Liver (tissue), 9 donors: ENCODE data around the gene PITHD1. TPM values are rescaled to one million over a fixed set of nuclear protein-coding genes. Genes with fewer than 3 reads are reported as not detected.

Experiments
- DNase-seq: peaks from one replicate; pipeline ENCODE4 v3.0.0-alpha.2; 2017; ENCODE audit warnings: low spot score
- H3K27ac ChIP-seq, 2 donors: one replicate each; pipeline ENCODE4 v1.7.0; 2013; ENCODE audit warnings: inconsistent platforms in 2 of 2, low read length in 2 of 2, control low read depth in 1 of 2, low read depth in 1 of 2, mild to moderate bottlenecking in 1 of 2
- H3K27me3 ChIP-seq, 4 donors: one replicate each; pipeline versions ENCODE4 v1.6.1 to v1.7.0; 2013; ENCODE audit warnings: low read length in 3 of 4, inconsistent platforms in 1 of 4, mild to moderate bottlenecking in 1 of 4, moderate library complexity in 1 of 4; ENCODE audit not compliant: control insufficient read depth in 4 of 4, insufficient read depth in 4 of 4
- H3K36me3 ChIP-seq, 4 donors: one replicate each; pipeline versions ENCODE4 v1.6.1 to v1.7.0; 2013; ENCODE audit warnings: low read length in 3 of 4, mild to moderate bottlenecking in 3 of 4, low read depth in 1 of 4, moderate library complexity in 1 of 4; ENCODE audit not compliant: control insufficient read depth in 4 of 4, insufficient read depth in 3 of 4
- H3K4me1 ChIP-seq, 4 donors: one replicate each; pipeline versions ENCODE4 v1.6.1 to v1.7.0; 2013; ENCODE audit warnings: low read length in 3 of 4, mild to moderate bottlenecking in 3 of 4, moderate library complexity in 1 of 4; ENCODE audit not compliant: control insufficient read depth in 4 of 4, insufficient read depth in 4 of 4
- H3K4me3 ChIP-seq, 3 donors: one replicate each; pipeline versions ENCODE4 v1.6.1 to v1.7.0; 2013; ENCODE audit warnings: low read length in 3 of 3, control low read depth in 1 of 3, low read depth in 1 of 3, mild to moderate bottlenecking in 1 of 3
- H3K9ac ChIP-seq, 2 donors: one replicate each; pipeline ENCODE4 v1.7.0; 2013; ENCODE audit warnings: low read length in 2 of 2, mild to moderate bottlenecking in 2 of 2, moderate library complexity in 2 of 2, control low read depth in 1 of 2, low read depth in 1 of 2
- H3K9me3 ChIP-seq, 4 donors: one replicate each; pipeline versions ENCODE4 v1.6.1 to v1.7.0; 2013; ENCODE audit warnings: low read length in 3 of 4; ENCODE audit not compliant: control insufficient read depth in 4 of 4
- EGR1 ChIP-seq, 2 donors: IDR thresholded peaks; 2 replicates each; pipeline ENCODE4 v1.6.1; 2016 to 2018; ENCODE audit warnings: antibody characterized with exemption in 2 of 2, low read depth in 2 of 2
- FOXA1 ChIP-seq: IDR thresholded peaks from 2 replicates; pipeline ENCODE4 v1.6.1; 2016; ENCODE audit warnings: antibody characterized with exemption
- FOXA2 ChIP-seq: IDR thresholded peaks from 2 replicates; pipeline ENCODE4 v1.6.1; 2016; ENCODE audit warnings: antibody characterized with exemption
- GABPA ChIP-seq, 2 donors: IDR thresholded peaks in 1 of 2; conservative IDR thresholded peaks in 1 of 2; 2 replicates each; pipeline ENCODE4 v1.6.1; 2016; ENCODE audit warnings: antibody characterized with exemption in 2 of 2, mild to moderate bottlenecking in 1 of 2, moderate library complexity in 1 of 2
- HNF4A ChIP-seq, 2 donors: conservative IDR thresholded peaks; 2 replicates each; pipeline ENCODE4 v1.6.1; 2016; ENCODE audit warnings: antibody characterized with exemption in 2 of 2, mild to moderate bottlenecking in 2 of 2
- HNF4G ChIP-seq: IDR thresholded peaks from 2 replicates; pipeline ENCODE4 v1.6.1; 2016; ENCODE audit warnings: antibody characterized with exemption
- JUND ChIP-seq, 2 donors: IDR thresholded peaks; 2 replicates each; pipeline ENCODE4 v1.6.1; 2016; ENCODE audit warnings: antibody characterized with exemption in 2 of 2
- NR2F2 ChIP-seq: IDR thresholded peaks from 2 replicates; pipeline ENCODE4 v1.6.1; 2016; ENCODE audit warnings: antibody characterized with exemption
- RAD21 ChIP-seq, 2 donors: IDR thresholded peaks; 2 replicates each; pipeline ENCODE4 v1.6.1; 2016; ENCODE audit warnings: antibody characterized with exemption in 2 of 2, mild to moderate bottlenecking in 2 of 2
- RXRA ChIP-seq, 2 donors: IDR thresholded peaks; 2 replicates each; pipeline ENCODE4 v1.6.1; 2017 to 2018; ENCODE audit warnings: antibody characterized with exemption in 2 of 2, mild to moderate bottlenecking in 1 of 2
- SP1 ChIP-seq: IDR thresholded peaks from 2 replicates; pipeline ENCODE4 v1.6.1; 2018; ENCODE audit warnings: antibody characterized with exemption, mild to moderate bottlenecking
- TAF1 ChIP-seq: conservative IDR thresholded peaks from 2 replicates; pipeline ENCODE4 v1.6.1; 2016; ENCODE audit warnings: antibody characterized with exemption, mild to moderate bottlenecking
- YY1 ChIP-seq: IDR thresholded peaks from 2 replicates; pipeline ENCODE4 v1.6.1; 2016; ENCODE audit warnings: antibody characterized with exemption, mild to moderate bottlenecking
- WGBS: extraction: QIAGEN DNeasy Blood & Tissue Kit; methylation state at CpG from one replicate; pipeline ENCODE4 v1.1.7; 2013; 5-methylcytosine and 5-hydroxymethylcytosine counted together
- polyA plus RNA-seq, 2 donors: library from polyadenylated mRNA; stranded (reverse) in 1 of 2; unstranded in 1 of 2; fragments of 200-250 nt in 1 of 2; fragments of >200 nt in 1 of 2; fragmentation: Nextera tagmentation in 1 of 2; extraction: Ambion mirVana in 1 of 2; gene quantifications; one replicate each; pipeline versions ENCODE4 v1.2.1 to v1.2.3, GENCODE V29; 2013 to 2015
- total RNA-seq, 2 donors: library from RNA; depleted of rRNA; stranded (reverse); fragments of >200 nt; gene quantifications; one replicate each; pipeline ENCODE4 v1.2.3, GENCODE V29; 2014
- TF ChIP-seq, protein P1 (sequence below): IDR thresholded peaks from 2 replicates; pipeline ENCODE4 v1.6.1; 2016; ENCODE audit warnings: antibody characterized with exemption, mild to moderate bottlenecking
- TF ChIP-seq, protein P2 (sequence below): IDR thresholded peaks from 2 replicates; pipeline ENCODE4 v1.6.1; 2016; ENCODE audit warnings: antibody characterized with exemption
- TF ChIP-seq, protein P3 (sequence below): IDR thresholded peaks from 2 replicates; pipeline ENCODE4 v1.6.1; 2016; ENCODE audit warnings: antibody characterized with exemption
- donor health status: healthy.
- donor health status: healthy.
- donor health status: healthy.
- donor health status: healthy.
- donor health status: healthy.

PITHD1 gene
- total and polyA plus RNA-seq, 4 donors: 17.1 to 86.4 (median 24.8) TPM

DNA sequence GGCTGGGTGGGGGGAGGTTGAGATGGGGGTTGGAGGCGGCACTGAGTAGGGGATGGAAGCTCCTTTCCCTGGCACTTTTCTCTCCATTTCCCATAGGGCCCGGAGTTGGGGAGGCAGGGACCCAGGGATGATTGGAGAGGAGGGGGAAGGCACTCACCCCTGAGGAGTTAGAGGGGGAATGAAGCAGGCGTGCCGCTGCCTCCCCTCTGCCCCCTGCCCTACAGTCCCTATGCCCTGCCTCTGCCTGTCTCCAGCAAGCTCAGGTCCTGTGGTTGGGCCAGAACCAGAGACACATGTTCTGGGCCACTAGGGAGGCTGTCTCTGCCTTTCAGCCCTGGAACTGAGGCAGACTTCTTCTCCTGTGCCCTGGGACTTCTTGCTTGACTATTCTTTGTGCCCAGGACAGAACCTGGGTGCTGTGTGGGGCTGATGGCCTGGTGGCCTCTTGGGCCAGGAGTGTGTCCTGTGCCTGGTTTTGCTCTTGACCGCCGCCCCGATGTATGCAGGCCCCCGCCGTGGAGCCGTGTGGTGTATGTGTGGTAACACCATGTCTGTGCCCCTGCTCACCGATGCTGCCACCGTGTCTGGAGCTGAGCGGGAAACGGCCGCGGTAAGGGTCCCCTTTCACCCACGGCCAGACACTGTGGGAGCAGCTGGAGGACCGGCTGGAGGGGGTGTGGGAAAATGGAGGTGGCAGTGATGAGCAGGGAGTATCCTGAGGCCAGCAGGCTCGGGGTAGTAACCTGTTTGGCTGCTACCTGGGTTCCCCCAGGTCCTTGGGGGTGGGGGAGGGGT lies 14.1 kb downstream of the PITHD1 start:
- peaks cover 13 to 38% (median 28%) of the 10 kb centered on the region in 4 donors for H3K4me1 ChIP-seq
- 71% methylated on average over 19 of the region's 19 CpGs for WGBS

DNA sequence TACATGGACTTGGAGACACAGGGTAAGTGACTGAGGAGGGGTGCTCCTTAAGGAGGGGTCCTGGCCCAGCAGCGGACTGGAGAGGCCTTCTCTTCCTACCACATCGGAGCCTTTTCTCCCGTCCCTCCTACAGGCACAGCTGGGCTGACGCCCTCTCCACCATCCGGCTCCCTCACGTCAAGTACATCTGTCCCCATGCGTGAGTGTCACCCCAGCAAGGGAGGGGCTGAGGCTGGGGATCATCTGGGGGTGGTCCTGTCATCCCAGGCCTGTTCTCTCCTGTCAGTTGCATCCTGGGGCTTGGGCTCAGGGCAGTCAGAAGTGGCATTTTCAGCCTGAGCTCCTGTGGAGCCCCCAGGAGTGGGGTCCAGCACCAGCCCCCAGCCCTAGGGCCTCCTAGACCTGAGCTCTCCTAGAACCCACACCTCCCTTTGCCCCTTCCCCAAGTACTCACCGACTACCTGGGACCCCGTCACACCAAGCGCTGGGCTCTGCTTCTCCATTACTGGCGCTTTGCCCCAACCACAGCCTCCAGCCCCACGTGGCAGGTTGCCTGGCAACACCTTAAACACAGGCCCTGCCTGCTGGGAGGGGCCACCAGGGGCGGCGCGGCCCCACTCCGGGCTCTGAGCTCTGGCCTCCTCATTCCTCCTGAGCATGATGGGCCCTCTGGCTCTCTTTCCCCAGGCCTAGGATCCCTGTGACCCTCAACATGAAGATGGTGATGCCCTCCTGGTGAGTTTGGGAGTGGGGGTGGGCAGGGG lies 15.0 kb downstream of the PITHD1 start:
- Histone ChIP-seq H3K4me3 (no peak overlapping the region), H3K27ac (peak overlapping the region; percentile 14 to 49), H3K27me3 (no peaks in the 10 kb centered on the region), H3K9ac (no peak overlapping the region), H3K4me1 (peaks cover 13 to 41% (median 30%) of the 10 kb centered on the region in 4 donors), H3K9me3 (no peaks in the 10 kb centered on the region), H3K36me3 (peaks cover 2 to 18% (median 8%) of the 10 kb centered on the region in 4 donors)
- 53% methylated on average over 16 of the region's 16 CpGs for WGBS
- peak; percentile 69 for DNase-seq
- TF ChIP-seq RAD21 (IDR thresholded peaks at IDR 0.05) (no peak), NR2F2 (no peak), HNF4A (conservative IDR thresholded peaks at IDR 0.05) (no peak), RXRA (IDR thresholded peaks at IDR 0.05) (no peak), HNF4G (no peak), JUND (IDR thresholded peaks at IDR 0.05) (no peak), SP1 (no peak), EGR1 (IDR thresholded peaks at IDR 0.05; ENCODE audit: low read depth in 2 of 2) (no peak), GABPA (IDR thresholded peaks at IDR 0.05 in 1 of 2, conservative IDR thresholded peaks at IDR 0.05 in 1 of 2) (no peak), FOXA1 (no peak), TAF1 (no peak), YY1 (no peak)
- TF ChIP-seq, protein P1, sequence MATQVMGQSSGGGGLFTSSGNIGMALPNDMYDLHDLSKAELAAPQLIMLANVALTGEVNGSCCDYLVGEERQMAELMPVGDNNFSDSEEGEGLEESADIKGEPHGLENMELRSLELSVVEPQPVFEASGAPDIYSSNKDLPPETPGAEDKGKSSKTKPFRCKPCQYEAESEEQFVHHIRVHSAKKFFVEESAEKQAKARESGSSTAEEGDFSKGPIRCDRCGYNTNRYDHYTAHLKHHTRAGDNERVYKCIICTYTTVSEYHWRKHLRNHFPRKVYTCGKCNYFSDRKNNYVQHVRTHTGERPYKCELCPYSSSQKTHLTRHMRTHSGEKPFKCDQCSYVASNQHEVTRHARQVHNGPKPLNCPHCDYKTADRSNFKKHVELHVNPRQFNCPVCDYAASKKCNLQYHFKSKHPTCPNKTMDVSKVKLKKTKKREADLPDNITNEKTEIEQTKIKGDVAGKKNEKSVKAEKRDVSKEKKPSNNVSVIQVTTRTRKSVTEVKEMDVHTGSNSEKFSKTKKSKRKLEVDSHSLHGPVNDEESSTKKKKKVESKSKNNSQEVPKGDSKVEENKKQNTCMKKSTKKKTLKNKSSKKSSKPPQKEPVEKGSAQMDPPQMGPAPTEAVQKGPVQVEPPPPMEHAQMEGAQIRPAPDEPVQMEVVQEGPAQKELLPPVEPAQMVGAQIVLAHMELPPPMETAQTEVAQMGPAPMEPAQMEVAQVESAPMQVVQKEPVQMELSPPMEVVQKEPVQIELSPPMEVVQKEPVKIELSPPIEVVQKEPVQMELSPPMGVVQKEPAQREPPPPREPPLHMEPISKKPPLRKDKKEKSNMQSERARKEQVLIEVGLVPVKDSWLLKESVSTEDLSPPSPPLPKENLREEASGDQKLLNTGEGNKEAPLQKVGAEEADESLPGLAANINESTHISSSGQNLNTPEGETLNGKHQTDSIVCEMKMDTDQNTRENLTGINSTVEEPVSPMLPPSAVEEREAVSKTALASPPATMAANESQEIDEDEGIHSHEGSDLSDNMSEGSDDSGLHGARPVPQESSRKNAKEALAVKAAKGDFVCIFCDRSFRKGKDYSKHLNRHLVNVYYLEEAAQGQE: no peak
- TF ChIP-seq, protein P2, sequence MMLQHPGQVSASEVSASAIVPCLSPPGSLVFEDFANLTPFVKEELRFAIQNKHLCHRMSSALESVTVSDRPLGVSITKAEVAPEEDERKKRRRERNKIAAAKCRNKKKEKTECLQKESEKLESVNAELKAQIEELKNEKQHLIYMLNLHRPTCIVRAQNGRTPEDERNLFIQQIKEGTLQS: no peak

More for the DNA sequence above, 14.1 kb downstream of the PITHD1 start:
- Histone ChIP-seq H3K27ac (peak overlapping the region; percentile 30 to 51), H3K9me3 (no peaks in the 10 kb centered on the region), H3K9ac (no peak overlapping the region), H3K4me3 (peak overlapping the region in 2 of 3 donors; percentile 14 to 76), H3K27me3 (no peaks in the 10 kb centered on the region), H3K36me3 (peaks cover 4 to 15% (median 7%) of the 10 kb centered on the region in 4 donors)
- DNase-seq: no peak
- TF ChIP-seq YY1 (no peak), HNF4G (no peak), GABPA (IDR thresholded peaks at IDR 0.05 in 1 of 2, conservative IDR thresholded peaks at IDR 0.05 in 1 of 2) (no peak), FOXA2 (no peak), RXRA (IDR thresholded peaks at IDR 0.05) (no peak), TAF1 (no peak), JUND (IDR thresholded peaks at IDR 0.05) (no peak), NR2F2 (no peak), RAD21 (IDR thresholded peaks at IDR 0.05) (no peak)
- TF ChIP-seq, protein P3, sequence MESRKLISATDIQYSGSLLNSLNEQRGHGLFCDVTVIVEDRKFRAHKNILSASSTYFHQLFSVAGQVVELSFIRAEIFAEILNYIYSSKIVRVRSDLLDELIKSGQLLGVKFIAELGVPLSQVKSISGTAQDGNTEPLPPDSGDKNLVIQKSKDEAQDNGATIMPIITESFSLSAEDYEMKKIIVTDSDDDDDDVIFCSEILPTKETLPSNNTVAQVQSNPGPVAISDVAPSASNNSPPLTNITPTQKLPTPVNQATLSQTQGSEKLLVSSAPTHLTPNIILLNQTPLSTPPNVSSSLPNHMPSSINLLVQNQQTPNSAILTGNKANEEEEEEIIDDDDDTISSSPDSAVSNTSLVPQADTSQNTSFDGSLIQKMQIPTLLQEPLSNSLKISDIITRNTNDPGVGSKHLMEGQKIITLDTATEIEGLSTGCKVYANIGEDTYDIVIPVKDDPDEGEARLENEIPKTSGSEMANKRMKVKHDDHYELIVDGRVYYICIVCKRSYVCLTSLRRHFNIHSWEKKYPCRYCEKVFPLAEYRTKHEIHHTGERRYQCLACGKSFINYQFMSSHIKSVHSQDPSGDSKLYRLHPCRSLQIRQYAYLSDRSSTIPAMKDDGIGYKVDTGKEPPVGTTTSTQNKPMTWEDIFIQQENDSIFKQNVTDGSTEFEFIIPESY: no peak
- TF ChIP-seq, protein P1: no peak
- TF ChIP-seq, protein P2: no peak
